ENCODE data around the gene SRI. TPM values are rescaled to one million over a fixed set of nuclear protein-coding genes. Genes with fewer than 3 reads are reported as not detected.
A peak's percentile ranks its signal among the peaks of the same experiment; 100 is the strongest.
"Not testable (repeated sequence)": the region's sequence is repeated elsewhere in the genome, so short reads cannot be mapped to it uniquely, and the experiment has no call there.

The SRI gene
- total RNA-seq (2014; rRNA removed; shearing (Covaris generic)): 84.2 and 113 TPM in 2 replicates

- in situ Hi-C loops (cut with HindIII; ENCODE audit: low sequenced_read_pairs): no loop called here
- DNase-seq (ENCODE audit: low spot score): peak; percentile 81
Observed at GRCh38 chr7:88219781-88220747, at the start of gene SRI. Gene SRI, minus strand, starts transcription at chr7:88220038. Its CDS starts 12 bp downstream, at chr7:88220026.

- DNase-seq (ENCODE audit: low spot score): no peak
- in situ Hi-C loops (cut with HindIII; ENCODE audit: low sequenced_read_pairs): no loop called here
Observed at GRCh38 chr7:88269586-88269985, 49.7 kb upstream of the SRI start.

GRCh38 chr7:88268858-88269257 lies 49.0 kb upstream of the SRI start:
- in situ Hi-C loops (cut with HindIII; ENCODE audit: low sequenced_read_pairs): no loop called here
- no peak for DNase-seq (ENCODE audit: low spot score)

GRCh38 chr7:88268051-88268450 lies 48.2 kb upstream of the SRI start:
- DNase-seq (ENCODE audit: low spot score): no peak
- in situ Hi-C loops (cut with HindIII; ENCODE audit: low sequenced_read_pairs): no loop called here

- no peak for DNase-seq (ENCODE audit: low spot score)
- in situ Hi-C loops (cut with HindIII; ENCODE audit: low sequenced_read_pairs): no loop called here
Observed at GRCh38 chr7:88267421-88267820, 47.6 kb upstream of the SRI start.

DNA sequence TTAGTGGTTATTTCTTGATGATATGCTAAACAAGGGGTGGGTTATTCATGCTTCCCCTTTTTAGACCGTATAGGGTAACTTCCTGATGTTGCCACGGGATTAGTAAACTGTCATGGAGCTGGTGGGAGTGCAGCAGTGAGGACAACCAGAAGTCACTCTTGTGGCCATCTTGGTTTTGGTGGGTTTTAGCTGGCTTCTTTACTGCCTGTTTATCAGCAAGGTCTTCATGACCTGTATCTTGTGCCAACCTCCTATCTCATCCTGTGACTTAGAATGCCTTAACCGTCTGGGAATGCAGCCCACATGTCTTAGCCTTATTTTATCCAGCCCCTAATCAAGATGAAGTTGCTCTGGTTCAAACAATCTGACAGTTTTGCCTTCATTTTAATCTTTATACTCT lies 45.1 kb upstream of the SRI start:
- in situ Hi-C loops (cut with HindIII; ENCODE audit: low sequenced_read_pairs); DNase-seq (ENCODE audit: low spot score): not testable (repeated sequence)

GRCh38 chr7:88262562-88262961 lies 42.7 kb upstream of the SRI start:
- in situ Hi-C loops (cut with HindIII; ENCODE audit: low sequenced_read_pairs): no loop called here
- DNase-seq (ENCODE audit: low spot score): no peak

DNA sequence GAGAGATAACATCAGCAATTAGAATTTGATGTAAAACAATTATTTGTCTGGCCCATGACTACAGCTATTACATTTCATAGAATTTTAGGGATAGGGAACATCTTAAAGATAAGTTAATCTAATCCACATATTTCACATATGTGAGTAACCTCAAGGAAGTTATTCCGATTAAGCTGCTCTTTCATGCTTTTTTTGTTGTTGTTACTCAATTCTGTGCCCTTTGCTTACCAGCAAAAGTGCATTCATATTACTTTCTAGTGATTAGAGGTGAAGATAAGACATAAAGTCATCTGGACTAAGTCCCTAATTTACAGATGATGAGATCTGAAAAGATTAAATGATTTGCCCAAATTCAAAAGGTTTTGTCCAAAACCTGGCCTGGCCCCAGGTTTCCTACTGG lies 40.9 kb upstream of the SRI start:
- DNase-seq (ENCODE audit: low spot score): no peak
- in situ Hi-C loops (cut with HindIII; ENCODE audit: low sequenced_read_pairs): no loop called here

DNA sequence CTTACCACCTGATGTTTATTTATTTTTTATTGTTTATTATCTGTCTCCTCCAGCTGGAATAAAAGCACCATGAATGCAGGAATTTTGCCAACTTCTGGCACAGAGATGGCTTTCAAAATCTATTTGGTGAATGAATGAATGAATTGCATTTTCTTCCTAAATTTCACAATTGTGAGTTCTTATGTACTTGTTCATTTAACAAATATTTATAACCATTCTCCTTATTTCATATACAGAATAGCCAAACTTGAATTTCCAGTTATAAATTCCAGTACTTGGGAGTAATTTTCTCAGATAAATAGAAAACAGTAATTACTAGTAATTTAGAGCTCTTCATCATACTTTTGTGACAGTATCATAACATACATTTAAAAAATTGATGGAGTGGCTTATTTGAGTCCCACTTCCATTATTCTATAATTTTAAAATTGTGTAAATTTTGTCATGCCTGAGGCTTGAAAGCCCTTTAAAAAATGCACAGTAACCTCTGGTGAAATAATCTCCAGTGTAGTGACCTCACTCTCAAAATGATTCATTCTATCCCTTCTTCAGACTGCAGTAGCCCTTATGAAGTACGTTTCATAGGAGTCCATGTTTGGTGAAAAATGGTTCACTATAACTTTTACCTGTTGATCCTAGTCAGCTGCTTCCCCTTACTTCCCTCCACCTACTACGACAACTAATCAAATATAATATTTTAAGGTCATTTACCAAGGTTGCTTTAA lies 40.0 kb upstream of the SRI start:
- DNase-seq (ENCODE audit: low spot score): no peak
- in situ Hi-C loops (cut with HindIII; ENCODE audit: low sequenced_read_pairs): no loop called here

DNA sequence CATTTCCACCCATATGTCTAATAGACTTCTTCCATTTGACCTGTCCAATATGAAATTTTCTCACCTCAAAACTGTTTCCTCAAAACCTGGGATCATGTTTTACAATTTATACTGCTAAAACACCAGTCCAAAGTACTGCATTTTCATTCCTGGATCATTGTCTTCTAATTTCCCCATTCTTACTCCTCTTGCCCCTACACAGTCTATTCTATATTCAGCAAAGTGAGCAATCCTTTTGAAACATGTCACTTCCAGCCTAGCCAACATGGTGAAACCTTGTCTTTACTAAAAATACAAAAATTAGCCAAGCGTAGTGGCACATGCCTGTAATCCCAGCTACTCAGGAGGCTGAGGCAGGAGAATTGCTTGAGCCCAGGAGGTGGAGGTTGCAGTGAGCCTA lies 38.5 kb upstream of the SRI start:
- in situ Hi-C loops (cut with HindIII; ENCODE audit: low sequenced_read_pairs); DNase-seq (ENCODE audit: low spot score): not testable (repeated sequence)

DNA sequence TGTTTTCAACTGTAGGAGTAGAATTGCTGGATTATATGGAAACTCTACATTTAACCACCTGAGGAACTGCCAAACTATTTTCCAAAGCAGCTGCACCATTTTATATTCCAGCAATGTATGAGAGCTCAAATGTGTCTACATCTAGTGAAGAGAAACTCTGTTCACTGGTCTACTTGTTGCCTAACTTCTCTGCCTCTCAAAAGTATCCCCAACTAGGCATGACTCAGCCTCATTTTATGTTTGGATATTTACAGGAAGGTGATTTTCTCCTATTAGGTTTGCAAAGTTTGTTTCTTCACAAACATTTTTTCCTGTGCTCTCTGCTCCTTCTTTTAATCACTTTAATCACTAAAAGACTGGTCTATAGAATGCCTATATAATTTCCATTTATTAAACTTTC lies 37.1 kb upstream of the SRI start:
- in situ Hi-C loops (cut with HindIII; ENCODE audit: low sequenced_read_pairs): no loop called here
- no peak for DNase-seq (ENCODE audit: low spot score)

DNA sequence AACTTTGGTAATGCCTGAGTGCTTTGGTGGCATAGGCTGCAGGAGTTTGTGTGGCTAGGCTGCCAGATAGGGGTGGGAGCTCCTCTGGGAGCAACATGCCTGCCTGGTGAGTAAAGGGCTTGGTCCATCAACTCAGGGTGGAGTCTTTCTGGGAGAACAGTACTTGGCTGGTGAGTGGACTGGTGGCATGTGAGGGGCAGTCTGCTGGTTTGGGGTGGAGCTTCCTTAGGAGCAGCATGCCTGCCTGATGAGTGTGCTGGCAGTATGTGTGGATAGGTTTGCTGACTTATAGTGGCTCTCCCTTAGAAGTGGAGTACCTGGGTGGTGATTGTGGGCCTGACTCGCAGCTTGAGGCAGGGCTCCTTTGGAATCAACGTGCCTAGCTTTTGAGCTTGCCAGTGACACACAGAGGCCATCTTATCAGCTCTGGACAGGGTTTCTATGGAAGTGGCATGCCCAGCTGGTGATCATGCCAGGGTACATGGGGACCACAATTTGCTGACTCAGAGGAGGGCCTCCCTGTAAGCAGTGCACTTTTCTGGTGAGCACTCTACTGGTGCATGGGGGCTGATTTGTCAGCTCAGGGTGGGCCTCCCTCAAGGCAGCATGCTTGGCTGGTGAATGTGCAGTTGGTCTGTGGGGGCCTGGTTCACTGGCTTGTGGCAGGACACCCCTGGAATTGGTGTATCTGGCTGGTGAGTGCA lies 35.0 kb upstream of the SRI start:
- no peak for DNase-seq (ENCODE audit: low spot score)

GRCh38 chr7:88253640-88254039 lies 33.8 kb upstream of the SRI start:
- DNase-seq (ENCODE audit: low spot score): no peak
- in situ Hi-C loops (cut with HindIII; ENCODE audit: low sequenced_read_pairs): no loop called here

More for the DNA sequence above, 35.0 kb upstream of the SRI start:
- in situ Hi-C loops (cut with HindIII; ENCODE audit: low sequenced_read_pairs): no loop called here

GRCh38 chr7:88244258-88244657 lies 24.4 kb upstream of the SRI start:
- in situ Hi-C loops (cut with HindIII; ENCODE audit: low sequenced_read_pairs): no loop called here
- peak; percentile 2 for DNase-seq (ENCODE audit: low spot score)

DNA sequence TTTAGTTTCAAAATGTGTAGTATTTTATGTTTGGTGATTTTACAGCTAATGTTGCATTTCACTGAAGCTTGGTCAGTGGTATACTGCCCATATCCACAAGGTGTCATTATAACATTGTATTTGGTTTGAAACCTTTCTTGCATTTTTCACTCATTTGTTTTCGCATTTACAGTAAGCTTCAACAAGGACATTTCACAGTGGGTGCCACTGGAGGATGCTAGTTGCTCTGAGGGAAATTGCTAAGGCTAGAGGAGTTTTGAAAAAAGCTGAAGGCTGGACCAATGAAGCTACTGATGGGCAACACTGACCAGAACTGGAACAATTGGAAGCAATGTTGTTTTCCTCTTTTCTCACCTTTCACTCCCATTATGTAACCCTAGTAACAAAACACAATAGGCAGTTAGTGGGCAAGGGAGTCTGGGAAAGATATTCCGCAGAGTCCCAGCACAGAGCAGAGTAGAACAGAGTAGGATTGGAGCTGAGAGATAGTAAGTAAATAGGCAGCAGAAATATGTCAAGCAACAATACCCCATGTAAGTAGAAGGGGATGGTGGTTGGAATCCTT lies 23.6 kb upstream of the SRI start:
- peak; percentile 92 for DNase-seq (ENCODE audit: low spot score)
- in situ Hi-C loops (cut with HindIII; ENCODE audit: low sequenced_read_pairs): no loop called here

GRCh38 chr7:88239852-88240251 lies 20.0 kb upstream of the SRI start:
- DNase-seq (ENCODE audit: low spot score): no peak
- in situ Hi-C loops (cut with HindIII; ENCODE audit: low sequenced_read_pairs): no loop called here

- in situ Hi-C loops (cut with HindIII; ENCODE audit: low sequenced_read_pairs): no loop called here
- no peak for DNase-seq (ENCODE audit: low spot score)
Observed at GRCh38 chr7:88233828-88234227, 14.0 kb upstream of the SRI start.

DNA sequence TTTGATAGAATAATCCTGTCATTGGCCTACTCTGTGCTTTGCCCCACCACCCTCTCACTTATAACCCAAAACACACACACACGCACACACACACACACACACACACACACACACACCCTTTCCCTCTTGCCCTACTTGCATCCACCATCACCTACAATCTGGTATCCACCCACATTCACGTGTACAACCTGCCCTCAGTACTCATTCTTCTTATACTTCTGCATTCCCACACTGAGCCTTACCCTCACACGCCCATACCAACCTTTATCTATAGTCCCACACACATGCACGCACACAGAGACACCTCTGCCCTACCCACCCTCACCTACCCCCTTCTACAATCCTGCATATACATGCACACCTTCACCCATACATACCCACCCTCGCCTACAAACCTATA lies 10.8 kb upstream of the SRI start:
- DNase-seq (ENCODE audit: low spot score): no peak
- in situ Hi-C loops (cut with HindIII; ENCODE audit: low sequenced_read_pairs): no loop called here

- no peak for DNase-seq (ENCODE audit: low spot score)
- in situ Hi-C loops (cut with HindIII; ENCODE audit: low sequenced_read_pairs): no loop called here
Observed at GRCh38 chr7:88229302-88229995, 9.6 kb upstream of the SRI start.

All from G401 (cell line).